ENCODE measurements around the gene PAQR9.

Gene PAQR9

DNA sequence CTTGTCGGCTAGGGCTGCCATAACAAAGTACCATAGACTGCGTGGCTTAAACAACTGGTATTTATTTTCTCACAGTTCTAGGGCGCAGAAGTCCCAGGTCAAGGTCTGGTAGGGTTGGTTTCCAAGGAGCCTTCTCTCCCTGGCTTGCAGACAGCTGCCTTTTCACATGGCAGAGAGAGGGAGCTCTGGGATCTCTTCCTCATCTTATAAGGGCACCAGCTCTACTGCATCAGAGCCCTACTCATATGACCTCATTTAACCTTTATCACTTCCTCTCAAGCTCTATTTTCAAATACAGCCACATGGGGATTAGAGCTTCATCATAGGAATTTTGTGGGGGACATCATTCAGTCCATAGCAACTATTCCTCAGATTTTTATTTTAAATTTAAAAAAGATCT, 17.6 kb upstream of the PAQR9 start:
- no peak for DNase-seq

DNA sequence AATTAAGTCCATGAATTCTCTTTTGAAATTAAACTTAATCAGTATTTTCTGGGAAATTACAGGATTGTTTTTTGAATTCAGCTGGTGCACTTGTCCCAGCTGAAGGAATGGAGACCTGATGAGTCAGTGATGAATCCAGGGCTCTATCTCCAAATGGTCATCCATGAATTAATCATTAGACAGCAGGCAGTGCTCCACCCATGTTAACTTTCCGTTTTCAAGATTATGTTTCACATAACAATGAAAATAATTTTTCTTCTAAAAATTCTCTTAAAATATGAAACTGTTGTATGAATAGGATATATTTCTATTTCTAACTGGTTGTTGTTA, 13.9 kb upstream of the PAQR9 start:
- DNase-seq, result no peak

DNA sequence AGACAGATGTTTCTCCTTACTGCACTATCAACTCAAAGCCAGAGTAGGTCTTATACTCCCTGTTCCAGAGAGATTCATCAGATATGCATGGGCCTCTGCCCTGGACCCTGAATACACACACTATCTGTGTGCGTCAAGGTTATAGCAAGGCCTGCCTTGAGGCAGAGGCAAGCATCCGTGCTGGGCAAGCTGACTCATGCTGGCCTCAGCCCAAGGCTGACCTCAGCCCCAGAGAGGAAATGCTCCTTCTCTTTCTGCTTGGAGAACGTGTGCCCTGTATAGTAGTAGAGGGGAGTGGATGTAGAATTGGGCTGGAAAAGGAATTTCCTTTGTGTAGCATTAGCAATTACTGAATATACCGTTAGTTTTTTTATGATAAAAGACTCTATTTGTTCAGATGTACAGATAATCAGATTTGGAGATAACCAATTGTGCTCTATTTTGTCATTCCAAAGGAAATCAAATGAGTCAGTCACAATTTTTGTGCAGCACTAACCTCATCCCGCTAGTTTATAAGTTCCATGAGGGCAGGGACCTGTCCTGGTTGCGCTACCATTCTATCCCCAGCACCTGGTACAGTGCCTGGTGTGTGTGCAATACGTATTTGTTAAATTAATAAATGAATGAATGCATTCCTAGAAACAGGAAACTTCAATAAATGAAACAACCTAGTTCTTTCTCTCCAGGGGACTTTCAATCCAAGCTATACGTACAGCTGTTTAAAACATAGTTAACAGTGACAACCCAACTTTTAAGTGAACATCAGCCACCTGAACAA, 13.3 kb upstream of the PAQR9 start:
- DNase-seq, result no peak

DNA sequence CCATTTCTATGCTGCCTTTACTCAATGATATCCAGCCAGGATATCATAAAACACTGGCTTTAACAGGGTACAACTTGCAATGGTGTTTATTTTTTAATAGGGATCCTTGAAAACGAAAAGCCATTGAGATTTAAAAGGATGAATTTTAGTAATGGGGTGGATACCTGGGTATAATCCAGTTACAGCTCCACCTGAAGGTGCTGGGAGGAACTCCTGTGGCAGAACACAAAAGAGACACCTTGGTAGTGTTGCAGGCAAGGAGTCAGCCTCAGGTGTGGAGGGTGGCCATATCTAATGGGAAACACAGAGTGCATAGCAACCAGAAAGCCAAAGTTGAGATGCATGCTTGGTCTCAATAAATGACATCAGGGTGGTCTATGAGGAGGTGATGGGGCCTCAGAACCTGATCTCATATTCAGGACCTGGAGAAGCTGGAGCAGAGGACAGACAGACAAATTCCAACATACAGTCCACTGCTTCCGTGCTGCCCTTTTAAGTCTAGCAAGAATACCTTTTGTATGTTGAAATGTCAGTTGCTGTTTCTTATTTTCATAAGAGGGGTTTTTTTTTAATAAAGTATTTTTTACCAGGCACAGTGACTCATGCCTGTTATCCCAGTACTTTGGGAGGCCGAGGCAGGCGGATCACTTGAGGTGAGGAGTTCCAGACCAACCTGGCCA, 12.0 kb upstream of the PAQR9 start:
- no peak for DNase-seq

DNA sequence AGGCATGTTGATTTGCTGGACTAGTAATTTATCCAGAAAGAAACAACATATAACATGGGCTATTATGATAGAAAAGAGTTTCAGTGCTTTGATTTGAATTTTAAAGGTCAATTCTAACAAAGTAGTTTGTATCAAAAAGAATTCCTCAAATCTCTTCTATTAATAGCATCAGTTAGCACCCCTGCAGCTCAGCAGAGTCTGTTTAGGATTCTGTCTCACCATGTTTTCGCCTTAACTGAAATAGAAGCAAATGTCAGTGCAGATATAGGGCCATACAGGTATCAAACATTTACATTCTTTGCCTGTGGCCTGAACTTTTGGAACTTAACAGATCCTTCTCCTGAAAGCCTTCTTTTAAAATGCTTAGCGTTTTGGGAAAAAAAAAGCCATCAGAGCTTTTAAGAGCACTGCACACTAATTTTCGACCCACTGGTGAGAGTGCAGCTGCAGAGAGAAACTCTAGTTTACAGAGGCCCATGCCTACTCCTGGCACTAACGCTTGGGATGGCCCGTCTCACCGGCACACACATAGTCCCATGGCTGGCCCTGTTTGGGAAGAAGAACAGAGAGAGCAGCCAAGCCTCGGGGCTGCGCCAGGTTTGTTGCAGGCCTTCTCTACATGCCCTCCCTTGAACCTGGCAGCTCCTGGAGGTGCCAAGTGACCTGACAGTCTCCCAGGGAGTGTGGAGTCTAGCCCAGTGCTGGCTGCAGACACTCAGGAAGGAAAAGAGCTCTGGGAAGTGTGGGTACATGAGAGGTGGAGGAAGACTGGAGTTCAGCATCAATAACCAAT, 9.9 kb upstream of the PAQR9 start:
- DNase-seq, result no peak

DNA sequence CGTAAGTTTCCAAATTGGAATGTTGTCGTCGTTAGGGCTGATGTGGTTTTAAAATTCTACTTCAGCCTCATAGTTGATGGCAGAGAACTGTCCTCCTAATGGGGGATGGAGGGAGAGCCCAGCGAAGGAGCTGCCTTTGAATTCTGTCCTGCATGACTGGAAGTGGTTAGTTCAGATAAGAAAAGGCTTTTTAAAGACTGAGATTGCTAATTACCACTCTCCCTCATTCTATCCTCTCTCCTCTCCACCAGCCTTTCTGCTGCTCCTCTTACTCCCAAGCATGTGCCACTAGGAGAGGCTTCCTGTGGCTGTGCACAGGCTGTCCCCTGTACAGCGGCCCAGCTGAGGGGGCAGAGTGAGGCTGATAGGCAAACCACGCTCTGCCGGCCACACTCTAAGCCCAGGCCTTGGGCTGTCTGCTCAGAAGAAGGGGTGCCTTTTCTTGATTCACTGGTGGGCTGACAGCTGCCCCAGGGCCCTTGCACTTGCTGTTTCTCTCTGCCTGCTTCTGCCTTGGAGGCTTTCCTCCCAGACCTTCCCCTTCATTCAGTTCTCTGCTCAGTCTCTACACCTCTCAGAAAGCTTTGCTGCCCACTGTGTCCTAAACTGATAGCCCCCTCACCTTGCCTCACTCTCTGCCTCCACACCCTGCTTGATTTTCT, 8.7 kb upstream of the PAQR9 start:
- no peak for DNase-seq

DNA sequence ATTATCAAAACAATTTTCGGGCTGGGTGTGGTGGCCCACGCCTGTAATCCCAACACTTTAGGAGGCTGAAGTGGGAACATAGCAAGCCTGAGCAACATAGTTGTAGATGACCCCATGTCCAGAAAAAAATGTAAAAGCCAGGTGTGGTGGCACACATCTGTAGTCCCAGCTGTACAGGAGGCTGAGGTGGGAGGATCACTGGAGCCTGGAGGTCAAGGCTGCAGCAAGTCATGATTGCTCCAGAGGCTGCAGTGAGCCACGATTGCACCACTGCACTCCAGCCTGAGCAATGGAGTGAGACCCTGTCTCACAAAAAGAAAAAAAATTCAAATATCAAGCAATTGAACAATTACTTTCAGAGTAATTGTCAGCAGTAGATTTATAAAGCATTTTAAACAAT, 8.0 kb upstream of the PAQR9 start:
- no peak for DNase-seq

DNA sequence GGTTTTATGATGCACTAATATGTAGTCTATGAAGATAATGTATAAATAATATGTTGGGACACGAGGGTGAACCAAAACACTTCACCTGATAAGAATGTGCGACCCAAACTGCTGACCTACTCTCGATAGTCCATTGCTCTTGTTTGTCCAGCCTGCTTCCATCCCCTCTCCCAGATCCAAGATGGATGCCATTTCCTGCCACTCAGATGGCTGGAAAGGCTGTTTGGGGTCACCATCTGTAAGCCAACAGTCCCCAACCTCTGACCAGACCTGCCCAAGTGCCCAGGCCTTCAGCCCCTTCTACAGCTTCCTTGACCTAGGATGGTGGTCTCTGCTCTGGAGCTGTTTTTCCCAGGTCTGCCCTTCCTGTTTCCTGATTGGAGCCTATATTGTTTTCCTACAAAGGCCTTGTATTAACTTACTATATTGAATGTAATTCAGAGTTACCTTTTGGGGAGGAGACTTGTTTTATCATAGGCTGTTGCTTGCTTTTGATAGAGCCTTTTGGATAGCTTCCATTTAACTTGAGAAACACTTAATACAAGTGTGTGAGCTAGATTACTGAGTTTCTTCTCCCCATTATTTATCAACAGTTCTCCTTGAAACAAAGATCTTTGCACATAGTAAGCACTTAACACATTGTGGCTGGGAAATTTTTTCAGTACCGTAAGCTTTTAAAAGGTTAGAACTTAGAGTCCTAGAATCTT, 5.0 kb upstream of the PAQR9 start:
- no peak for DNase-seq

DNA sequence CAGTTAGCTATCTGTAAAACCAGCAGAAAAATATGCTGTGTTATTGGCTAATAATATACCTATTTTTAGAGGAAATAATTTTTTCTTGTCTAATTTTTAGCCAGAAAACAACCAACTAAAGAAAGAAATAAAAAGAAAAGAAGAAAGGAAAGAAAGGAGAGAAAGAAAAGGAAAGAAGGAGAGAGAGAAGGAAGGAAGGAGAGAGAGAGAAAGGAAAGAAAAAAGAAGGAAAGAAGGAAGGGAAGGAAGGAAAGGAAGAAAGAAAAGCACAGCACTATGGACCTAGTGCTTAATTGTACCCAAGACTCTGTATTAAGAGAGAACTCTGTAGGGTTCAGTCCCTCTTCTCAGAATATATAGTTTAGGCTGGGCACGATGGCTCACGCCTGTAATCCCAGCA, 3.3 kb upstream of the PAQR9 start:
- no peak for DNase-seq

DNA sequence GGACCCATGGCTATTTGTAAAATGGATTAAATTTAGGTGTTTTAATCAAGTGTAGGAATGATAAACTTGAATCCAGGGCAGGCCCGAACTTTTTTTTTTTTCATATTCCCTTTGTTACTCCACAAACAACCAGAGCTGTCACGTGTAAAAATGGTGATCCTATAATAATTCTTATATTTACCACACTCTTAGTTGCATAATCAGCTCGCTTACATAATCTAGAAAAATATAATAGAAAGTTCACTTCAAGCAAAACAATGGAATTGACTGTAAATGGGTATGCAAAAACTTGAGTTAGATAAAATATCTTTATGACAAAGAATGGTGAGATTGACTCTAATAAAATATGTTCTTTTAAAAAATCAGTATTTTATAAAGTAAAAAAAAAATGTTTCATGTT, 2.1 kb upstream of the PAQR9 start:
- no peak for DNase-seq

DNA sequence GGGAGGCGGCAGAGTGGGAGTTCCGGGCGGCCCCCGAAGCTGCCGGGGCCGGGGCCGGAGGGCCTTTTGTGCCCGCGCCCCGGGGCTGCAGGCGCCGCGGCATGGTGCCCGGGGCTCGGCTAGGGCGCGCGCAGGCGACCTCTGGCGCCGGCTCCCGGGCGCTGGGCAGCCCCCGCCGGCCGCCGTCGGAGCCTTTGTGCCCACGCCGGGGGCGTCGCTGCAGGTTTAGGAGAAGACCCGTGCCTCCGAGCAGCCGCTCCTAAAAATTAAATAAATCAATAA, 299 bp downstream of the PAQR9 start:
- no peak for DNase-seq

DNA sequence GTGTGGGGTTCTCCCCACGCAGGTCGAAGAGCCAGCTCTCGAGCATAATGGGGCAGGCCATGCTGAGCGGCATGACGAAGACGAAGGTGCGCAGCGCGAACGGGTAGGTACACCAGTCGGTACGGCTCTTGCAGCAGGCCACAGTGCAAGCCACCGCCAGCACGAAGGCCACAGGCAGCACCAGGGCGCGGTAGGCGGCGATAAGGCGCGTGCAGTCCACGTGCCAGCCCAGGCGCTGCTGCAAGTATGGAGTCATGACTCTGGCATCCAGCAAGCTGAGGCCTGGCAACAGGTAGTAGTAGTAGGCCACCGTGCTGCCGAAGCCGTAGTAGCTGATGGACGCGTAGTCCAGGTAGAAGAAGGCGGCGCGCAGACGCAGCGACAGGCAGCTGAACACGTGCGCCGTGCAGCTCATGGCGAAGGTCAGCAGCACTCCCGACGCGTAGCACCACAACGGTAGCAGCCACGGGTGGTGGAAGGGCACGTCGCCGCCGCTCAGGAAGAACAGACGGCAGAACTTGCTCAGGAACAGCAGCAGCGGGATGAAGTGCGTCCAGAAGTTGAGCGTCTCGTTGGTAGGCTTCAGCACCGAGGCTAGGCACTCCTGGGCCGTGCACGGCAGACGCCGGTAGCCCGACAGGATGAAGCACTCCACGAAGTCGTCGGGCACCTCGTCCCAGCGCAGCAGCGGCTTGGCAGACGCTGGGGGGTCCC, 797 bp downstream of the PAQR9 start:
- no peak for DNase-seq

DNA sequence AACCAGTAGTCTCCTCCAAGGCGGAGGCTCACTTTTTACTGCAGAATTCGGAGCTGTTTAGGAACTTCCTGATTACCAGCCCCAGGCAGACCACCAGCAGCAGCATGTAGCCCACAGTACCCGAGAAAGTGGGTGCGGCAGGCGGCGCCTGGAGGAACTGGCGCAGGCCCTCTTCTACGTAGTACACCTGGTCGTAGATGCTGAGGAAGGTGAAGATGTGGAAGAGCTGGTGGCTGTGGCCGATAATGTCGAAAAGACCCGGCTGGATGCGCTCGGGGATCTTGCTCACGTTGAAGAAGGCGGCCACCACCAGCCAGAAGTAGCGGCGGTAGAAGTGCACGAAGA, 1.3 kb downstream of the PAQR9 start:
- no peak for DNase-seq

DNA sequence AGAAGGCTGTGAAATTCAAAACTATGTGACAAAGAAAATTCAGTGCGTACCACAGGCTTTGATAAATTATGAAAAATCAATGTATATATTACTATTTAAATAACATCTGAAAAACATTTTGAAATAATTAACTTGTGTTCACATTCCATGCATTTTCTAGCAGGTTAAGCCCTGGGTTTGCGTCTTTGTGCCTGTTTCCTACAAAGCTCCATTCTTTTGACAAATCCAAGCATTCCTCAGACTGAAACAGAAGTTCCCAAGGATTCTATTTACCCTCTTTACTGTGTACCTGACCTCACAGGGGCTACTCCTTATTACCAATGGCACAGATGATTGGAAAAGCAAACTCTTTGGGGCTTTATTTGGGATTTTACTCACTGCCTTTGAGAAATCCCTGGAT, 1.9 kb downstream of the PAQR9 start:
- DNase-seq, result no peak

DNA sequence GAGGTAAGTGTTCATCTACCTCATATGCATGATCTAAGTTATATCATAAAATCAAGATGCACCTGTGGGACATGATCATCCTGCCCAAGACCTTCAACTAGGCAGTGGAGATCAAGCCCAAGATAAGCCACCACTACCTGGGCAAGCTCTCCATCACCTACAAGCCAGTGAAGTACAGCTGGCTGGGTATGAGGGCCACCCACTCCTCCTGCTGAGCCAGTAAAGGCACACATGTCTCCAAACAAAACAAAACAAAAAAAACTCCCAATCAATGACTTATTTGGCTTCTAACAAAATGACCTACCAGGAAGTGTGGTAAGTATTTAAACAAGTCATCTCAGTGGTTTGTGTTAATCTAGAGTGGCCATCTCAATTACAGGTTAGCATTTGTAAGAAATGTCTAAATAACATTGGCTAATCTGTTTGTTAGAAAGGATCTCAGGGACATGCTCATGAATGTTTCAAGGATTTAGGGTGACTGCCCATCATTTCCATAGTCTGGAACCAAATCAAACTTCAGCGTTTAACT, 3.1 kb downstream of the PAQR9 start:
- no peak for DNase-seq

DNA sequence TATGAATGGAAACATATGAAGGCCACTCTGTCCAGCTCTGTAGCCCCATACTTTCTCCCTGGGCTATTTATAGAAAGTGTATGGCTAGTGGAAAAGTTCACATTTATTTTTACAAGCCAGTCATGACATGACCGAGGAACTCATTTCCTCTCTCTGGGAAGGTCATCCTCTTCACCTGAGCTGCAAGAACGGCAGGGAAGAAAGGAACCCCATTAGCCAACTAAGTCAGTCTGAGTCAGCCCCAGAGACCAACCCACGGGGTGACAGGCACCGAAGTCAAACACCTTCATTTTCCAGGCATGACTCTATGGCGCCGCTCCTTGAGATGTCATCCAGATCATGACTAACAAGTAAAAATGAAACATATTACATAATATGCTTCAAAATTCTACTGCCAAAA, 4.8 kb downstream of the PAQR9 start:
- peak; percentile 67 for DNase-seq

DNA sequence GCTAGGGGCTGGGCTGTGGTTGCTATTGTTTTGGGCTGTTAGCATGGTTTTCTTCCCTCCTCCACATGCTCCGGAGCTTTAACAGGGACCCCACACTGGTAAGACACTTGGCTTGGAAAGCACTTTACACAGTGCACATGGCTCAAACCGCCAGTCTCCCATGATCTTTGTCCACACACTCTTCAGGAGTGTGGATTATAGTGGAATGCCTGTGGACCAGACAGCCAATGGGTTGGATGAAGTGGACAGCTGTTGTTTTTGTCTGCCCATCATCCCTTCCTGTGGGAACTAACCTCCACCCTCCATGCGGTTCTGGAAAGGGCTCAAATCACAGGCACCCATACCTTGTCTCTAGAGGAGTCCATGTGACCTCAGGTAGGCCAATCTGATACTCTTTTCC, 10.0 kb downstream of the PAQR9 start:
- DNase-seq, result no peak

DNA sequence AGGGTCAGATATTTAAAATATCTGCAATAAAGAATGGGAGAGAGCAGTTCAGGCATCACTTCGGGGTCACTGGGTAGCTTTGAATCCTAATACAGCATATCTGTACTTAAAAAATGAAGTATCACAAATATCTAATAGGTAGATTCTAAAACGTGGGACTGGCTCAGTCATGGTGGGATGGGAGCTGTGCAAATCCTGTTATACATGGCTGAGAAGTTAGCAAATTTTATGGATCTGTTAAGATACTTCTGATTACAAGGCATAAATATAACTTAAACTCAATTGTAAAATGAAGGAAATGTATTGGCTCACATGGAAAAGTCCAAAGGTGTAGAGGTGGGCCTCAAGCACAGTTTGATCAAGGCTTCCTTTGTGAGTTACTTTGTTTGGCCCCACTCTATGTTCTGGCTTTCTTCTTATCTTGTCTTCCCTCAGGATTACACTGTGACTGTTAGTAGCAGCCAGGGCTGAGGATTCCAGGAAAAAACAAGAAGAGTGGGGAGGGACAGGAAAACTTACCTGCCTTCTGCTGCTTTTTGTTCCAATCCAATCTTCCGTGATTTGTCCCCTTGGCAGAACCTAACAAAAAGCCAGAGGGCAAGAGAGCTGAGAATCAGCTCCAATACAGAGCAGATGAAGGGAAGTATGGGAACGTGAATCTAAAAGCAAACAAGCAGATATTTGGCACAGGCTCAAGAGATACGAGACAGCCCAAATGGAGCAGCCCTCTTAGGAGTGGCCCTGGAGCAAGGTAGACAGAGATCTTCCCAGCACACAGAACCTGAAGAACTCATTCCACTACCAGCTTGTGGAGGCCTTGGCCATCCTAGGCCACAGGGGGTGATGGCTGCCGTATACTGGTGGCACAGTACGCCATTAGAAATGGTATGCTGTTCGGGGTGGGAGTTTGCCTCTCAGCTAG, 10.9 kb downstream of the PAQR9 start:
- no peak for DNase-seq

DNA sequence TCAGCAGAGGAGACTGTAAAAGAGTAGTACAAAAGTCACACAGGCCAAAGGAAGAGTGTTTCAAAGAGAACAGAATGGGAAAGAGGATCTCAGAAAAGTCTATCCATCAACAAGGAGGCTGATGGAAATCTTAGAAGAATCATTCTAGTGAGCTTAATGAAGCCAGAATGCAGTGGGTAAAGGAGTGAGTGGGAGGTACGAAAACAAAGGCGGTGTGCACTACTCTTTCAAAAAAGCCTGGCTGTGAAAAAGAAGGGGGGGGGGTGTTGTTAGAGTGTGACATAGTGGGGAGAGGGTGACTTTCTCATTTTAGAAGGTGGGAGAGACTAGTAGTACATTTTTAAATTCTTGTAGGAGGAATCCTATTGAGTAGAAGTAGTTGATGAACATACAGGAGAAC, 11.7 kb downstream of the PAQR9 start:
- no peak for DNase-seq

DNA sequence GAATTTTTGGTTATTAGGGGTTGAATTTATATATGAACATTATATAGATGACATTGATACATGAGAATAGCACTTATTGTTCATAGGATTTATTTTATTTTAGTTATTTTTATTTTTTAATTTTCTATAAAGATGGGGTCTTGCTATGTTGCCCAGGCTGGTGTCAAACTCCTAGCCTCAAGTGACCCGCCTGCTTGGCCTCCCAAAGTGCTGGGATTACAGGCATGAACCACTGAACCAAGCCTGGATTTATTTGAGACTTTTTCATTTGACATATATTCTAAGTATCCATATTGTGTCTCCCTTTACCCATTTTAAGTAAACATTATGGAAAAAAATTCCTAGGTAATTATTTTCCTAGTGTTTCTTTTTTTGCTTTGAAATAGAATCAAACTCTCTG, 12.5 kb downstream of the PAQR9 start:
- no peak for DNase-seq
